HG03159 (cell line): ENCODE results near the gene ZIC5.

ENCODE experiments used
- ATAC-seq: cut with Tn5 transposase; IDR thresholded peaks from one replicate; pipeline ENCODE4 v1.9.1; 2021; ENCODE audit warnings: mild to moderate bottlenecking, moderate library complexity; ENCODE audit not compliant: unreplicated experiment

Gene ZIC5

DNA sequence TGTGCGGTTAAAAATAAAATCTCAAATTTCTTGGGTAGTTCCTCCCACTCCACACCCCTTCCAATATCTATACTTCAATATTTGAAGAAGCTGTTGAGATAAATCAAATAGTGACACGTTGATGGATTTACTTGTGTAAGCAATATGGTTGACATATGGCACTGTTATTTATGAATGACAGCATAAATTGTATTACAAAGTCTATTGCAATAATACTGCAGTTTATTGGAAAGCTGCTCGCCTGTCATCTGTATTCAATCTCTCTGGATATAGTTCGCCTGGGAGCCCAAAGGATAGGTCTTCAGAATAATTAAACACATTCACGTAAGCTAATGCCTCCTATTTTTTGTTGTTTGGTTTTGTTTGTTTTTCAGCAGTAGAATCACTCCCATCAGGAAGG is 5.0 kb upstream of the ZIC5 start:
- no peak for ATAC-seq

- ATAC-seq, result no peak
Observed at GRCh38 chr13:99975626-99976025, 4.1 kb upstream of the ZIC5 start.

- no peak for ATAC-seq
Observed at GRCh38 chr13:99974939-99975561, 3.5 kb upstream of the ZIC5 start.

DNA sequence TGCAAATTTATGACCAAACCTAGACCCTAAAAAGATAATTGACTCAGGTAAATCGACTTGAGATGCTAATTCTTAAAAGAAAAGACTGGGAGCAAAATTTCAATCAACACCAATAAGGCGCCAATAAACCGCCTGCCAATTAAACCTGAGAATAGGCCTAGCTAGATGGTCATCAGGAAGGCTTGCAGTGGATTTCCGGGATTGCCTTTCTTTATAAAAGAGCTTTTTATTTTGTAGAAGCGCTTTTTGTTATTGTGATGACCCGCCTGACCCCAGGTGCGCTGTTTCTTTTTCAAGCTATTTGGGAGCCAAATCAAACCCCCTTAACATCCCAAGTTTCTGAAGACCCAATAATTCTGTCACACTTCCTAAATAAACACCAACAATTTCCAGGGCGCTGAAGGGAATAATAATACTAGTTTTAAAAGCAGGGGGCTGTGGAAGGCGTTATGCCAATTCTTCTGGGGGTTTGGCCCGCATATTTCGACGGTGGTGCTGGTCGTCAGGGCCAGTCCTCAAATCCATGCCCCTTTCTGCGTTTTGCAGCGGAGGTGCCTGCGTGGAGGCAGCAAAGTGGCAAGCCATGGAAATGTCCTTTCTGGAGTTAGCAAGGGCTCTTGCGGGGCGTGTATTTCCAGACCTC is 2.9 kb upstream of the ZIC5 start:
- ATAC-seq, result no peak

- no peak for ATAC-seq
Observed at GRCh38 chr13:99973808-99974185, 2.2 kb upstream of the ZIC5 start.

DNA sequence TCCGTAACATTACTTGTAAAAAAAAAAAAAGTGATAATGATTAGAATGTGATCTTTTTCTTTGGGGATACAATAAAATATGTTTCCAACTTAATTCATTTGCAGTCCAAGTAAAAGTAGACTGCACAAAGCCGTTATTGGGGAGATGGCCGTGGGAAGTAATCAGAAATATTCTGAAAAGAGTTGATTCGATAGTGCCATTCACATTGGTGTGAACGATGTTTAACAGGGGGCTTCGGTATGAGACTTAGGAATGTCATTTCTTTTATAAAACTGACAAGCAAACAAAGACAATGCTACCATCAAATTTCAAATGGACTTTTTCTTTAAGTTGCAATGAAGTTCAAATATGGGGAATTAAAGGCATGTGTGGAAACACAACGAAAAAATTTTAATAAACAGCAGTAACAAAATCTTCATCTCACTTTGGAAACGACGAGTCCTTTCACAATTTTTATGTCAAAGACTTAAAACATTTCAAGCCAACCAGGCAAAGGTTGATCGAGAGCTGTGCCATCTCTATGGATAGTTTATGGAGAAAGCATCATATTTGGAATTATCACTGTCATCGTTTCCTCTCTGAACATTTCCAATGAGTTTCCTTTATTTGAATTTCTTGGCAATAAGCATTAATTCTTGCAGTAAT is 1.7 kb upstream of the ZIC5 start:
- no peak for ATAC-seq

GRCh38 chr13:99972190-99972731 is 694 bp upstream of the ZIC5 start:
- ATAC-seq, result no peak

GRCh38 chr13:99970651-99971575 is 654 bp downstream of the ZIC5 start:
- ATAC-seq, result no peak

DNA sequence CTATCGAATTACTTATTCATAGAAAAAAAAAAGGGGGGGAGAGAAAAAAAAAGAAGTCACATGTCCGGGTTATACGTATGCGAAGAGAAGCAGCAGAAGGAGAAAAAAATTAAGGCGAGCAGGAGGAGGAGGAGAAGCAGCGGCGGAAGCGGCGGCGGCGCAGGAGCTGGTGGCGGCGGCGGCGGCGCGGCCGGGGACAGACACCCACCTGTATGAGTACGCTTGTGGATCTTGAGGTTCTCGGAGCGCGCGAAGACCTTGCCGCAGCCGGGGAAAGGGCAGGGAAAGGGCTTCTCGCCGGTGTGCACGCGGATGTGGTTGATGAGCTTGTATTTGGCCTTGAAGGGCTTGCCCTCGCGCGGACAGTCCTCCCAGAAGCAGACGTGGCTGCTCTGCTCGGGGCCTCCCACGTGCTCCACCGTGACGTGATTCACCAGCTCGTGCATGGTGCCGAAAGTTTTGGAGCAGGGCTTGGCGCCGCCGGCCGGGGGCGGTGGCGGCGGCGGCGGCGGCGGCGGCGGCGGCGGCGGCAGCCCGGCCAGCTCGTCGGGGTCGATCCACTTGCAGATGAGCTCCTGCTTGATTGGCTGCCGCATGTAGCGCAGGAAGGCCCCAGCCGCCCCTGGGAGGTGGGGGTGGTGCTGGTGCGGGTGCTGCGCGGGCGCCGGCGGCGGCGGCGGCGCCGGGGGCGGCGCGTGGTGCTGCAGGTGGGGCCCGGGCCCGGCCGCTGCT is 1.5 kb downstream of the ZIC5 start:
- no peak for ATAC-seq

DNA sequence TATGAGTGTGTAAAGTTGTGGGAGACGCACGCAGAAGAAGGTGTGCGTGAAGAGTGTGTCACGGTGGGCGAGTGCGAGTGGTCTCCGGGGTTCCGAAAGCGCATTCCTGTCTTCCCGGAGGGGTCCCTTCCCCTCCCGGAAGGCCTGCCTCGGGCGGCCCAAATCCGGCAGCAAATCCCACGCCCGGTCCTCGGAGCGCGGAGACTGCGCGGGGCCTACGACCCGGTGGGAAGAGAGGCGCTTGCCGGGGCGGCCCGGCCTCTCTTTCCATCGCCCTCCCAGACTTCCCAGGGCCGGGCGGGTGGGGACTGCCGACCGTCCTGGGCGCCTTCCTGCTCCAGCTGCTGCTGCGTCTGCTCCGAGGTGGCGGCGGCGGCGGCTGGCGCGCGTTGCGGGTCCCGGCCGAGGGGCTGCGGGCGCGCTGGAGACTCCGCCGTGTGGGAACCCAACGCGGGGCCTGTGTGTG is 2.1 kb downstream of the ZIC5 start:
- no peak for ATAC-seq

- ATAC-seq, result no peak
Observed at GRCh38 chr13:99968521-99969452, 2.8 kb downstream of the ZIC5 start.

DNA sequence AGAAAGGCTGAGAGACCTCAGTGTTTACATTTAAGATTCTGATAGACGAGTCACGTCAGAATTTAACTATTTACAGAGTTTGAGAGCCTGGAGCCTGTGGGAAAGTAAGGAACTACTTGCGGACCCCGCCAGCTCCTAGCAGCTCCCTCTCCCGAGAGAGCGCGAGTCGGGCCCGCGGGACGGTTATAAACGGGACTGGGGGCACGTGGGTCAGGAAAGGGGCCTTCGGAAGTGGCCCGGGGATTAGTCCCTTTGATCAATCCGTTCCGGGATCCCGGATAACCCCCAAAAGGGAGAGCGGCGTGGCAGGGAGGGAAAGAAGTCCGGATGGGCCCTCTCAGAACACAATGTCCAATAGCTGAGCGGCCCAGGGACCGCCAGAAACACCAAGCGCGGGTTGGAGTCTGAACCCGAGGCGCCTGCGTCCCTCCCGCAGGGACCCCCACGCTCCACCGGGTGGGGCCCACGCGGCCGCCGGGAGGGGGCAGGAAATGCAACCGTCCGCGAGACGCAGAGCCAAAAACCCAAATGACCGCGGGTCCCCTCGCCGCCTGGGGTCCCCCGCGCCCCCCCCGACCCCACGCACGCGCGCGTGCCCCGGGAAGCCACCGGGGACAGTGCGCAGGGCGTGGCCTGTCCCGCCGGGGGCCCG is 3.6 kb downstream of the ZIC5 start:
- no peak for ATAC-seq

DNA sequence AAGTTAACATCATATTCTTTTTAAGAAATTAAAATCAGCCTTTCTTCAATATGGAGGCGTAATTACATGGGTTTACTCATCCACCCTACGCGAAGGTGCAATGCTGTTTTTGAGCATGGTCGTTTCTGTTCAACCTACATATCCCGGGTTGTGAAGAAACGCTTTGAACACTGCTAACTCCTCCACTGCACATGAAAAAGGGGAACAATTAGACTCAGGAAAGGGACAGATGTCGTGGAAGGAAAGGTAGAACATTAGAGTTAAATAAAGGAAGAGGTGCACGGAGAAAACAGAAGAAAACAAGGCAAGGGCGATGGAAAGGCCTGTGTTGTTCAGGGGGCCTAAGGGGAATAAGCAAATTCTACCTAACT is 4.1 kb downstream of the ZIC5 start:
- no peak for ATAC-seq

DNA sequence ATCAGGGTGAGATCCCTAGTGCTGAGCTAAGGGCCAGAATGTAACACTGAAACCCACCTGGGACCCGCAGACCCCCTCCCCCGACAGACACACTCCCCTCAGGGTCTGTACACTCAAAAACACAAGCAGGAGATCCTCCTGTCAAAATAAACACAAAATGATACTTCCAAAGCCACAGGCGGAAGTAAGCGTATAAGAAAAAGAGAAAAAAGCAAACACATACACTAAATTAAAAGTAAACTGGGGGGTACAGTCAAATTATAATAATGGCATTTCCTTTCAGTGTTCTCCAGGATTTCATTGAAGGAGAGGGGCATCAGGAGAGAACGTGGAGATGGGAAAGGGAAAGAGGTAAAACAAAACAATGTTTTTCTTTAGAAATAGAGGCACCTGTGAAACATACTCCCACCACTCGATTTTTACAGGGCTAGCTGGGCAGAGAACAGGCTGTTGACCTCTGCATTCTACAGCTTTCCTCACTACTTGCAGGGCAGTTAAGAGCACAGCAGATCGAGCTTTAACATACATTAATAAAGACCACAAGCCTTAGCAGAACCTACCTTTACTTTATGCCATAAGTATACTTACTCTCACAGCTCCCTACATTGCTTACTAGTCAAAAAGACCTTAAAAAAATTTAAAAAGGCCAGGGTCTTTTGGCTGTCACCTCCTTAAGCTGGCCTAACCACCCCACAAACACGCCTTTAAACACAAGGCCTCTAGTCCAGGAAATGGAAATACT is 5.3 kb downstream of the ZIC5 start:
- ATAC-seq, result no peak

DNA sequence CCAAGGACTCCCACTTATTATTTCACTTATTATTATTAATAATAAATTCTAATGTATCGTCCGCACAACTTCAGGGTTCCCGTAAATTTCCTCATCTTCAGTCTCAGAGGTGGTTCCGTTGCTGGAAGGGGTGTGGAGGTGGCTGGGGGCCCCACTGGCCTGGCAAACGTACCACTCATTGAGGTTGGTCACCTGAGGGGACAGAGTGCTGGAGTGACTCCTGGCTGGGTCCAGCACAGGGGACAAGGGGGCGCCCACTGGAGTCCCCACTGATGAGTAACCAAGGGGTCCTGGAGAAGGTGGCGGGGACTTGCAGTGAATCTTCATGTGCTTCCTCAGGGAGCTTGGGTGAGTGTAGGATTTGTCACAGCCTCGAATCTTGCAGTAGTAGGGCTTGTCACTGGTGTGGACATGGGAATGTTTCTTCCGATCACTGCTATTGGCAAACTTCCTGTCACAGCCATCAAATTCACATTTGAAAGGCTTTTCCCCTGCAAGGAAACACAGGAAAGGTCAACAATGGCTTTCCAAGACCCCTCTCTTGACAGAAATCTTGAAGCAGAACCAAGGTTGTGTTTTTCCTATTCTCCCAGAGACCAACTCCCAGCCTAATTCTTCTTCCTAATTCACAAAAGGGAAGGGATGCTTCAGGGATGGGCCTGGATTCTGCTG is 6.1 kb downstream of the ZIC5 start:
- no peak for ATAC-seq

- no peak for ATAC-seq
Observed at GRCh38 chr13:99963816-99964339, 7.7 kb downstream of the ZIC5 start.

GRCh38 chr13:99962242-99962641 is 9.3 kb downstream of the ZIC5 start:
- no peak for ATAC-seq
